OCI-LY7 (cell line): ENCODE measurements around the gene MCRIP1. TPM values are rescaled to one million over a fixed set of nuclear protein-coding genes. Genes with fewer than 3 reads are reported as not detected.

Experiments used
- total RNA-seq, 2 experiments: library from RNA; depleted of rRNA in 1 of 2; stranded (reverse); fragments of >200 nt in 1 of 2; shearing (Covaris generic) in 1 of 2; gene quantifications; 2 replicates each; pipeline ENCODE4 v1.2.3, GENCODE V29; 2014 to 2022

Gene MCRIP1
- total RNA-seq, 2 experiments from 2014 or later: 170 to 288 TPM

Other genes starting within 250 kb of the MCRIP1 start
- gene NPLOC4, start 196.2 kb downstream of the MCRIP1 start, total RNA-seq (2014; rRNA removed; shearing (Covaris generic)): 59.4 and 69.6 TPM in 2 replicates
- gene NPLOC4, start 196.2 kb downstream of the MCRIP1 start, total RNA-seq (2022): 118 and 119 TPM in 2 replicates
- 0.95 and 1.3 TPM in 2 replicates for gene TSPAN10, start 196.1 kb downstream of the MCRIP1 start, total RNA-seq (2014; rRNA removed; shearing (Covaris generic))
- gene TSPAN10, start 196.1 kb downstream of the MCRIP1 start, total RNA-seq (2022): 1.7 and 2.4 TPM in 2 replicates
- gene PDE6G, start 176.7 kb downstream of the MCRIP1 start, total RNA-seq (2014; rRNA removed; shearing (Covaris generic)): not detected in 2 replicates
- gene PDE6G, start 176.7 kb downstream of the MCRIP1 start, total RNA-seq (2022): 0.44 TPM in 1 of 2 replicates, not detected in the other
- gene OXLD1, start 166.7 kb downstream of the MCRIP1 start, total RNA-seq (2014; rRNA removed; shearing (Covaris generic)): 148 and 151 TPM in 2 replicates
- gene OXLD1, start 166.7 kb downstream of the MCRIP1 start, total RNA-seq (2022): 116 and 121 TPM in 2 replicates
- gene CCDC137, start 166.6 kb downstream of the MCRIP1 start, total RNA-seq (2014; rRNA removed; shearing (Covaris generic)): 39.4 and 39.9 TPM in 2 replicates
- gene CCDC137, start 166.6 kb downstream of the MCRIP1 start, total RNA-seq (2022): 61.1 and 61.4 TPM in 2 replicates
- gene ARL16, start 149.5 kb downstream of the MCRIP1 start, total RNA-seq (2014; rRNA removed; shearing (Covaris generic)): 86.1 and 86.4 TPM in 2 replicates
- gene ARL16, start 149.5 kb downstream of the MCRIP1 start, total RNA-seq (2022): 49.8 and 52.2 TPM in 2 replicates
- 120 and 162 TPM in 2 replicates for gene HGS, start 149.3 kb downstream of the MCRIP1 start, total RNA-seq (2014; rRNA removed; shearing (Covaris generic))
- 175 and 219 TPM in 2 replicates for gene HGS, start 149.3 kb downstream of the MCRIP1 start, total RNA-seq (2022)
- gene MRPL12, start 129.9 kb downstream of the MCRIP1 start, total RNA-seq (2014; rRNA removed; shearing (Covaris generic)): 49.8 and 67.2 TPM in 2 replicates
- gene MRPL12, start 129.9 kb downstream of the MCRIP1 start, total RNA-seq (2022): 143 and 189 TPM in 2 replicates
- gene SLC25A10, start 121.0 kb downstream of the MCRIP1 start, total RNA-seq (2014; rRNA removed; shearing (Covaris generic)): 46.3 and 46.9 TPM in 2 replicates
- 41.3 and 45.6 TPM in 2 replicates for gene SLC25A10, start 121.0 kb downstream of the MCRIP1 start, total RNA-seq (2022)
- gene GCGR, start 29.1 kb downstream of the MCRIP1 start, total RNA-seq (2014; rRNA removed; shearing (Covaris generic)): not detected in 2 replicates
- gene GCGR, start 29.1 kb downstream of the MCRIP1 start, total RNA-seq (2022): not detected in 2 replicates
- not detected in 2 replicates for gene PPP1R27, start 1.8 kb upstream of the MCRIP1 start, total RNA-seq (2014; rRNA removed; shearing (Covaris generic))
- not detected in 2 replicates for gene PPP1R27, start 1.8 kb upstream of the MCRIP1 start, total RNA-seq (2022)
- gene P4HB, start 27.2 kb upstream of the MCRIP1 start, total RNA-seq (2014; rRNA removed; shearing (Covaris generic)): 388 and 393 TPM in 2 replicates
- gene P4HB, start 27.2 kb upstream of the MCRIP1 start, total RNA-seq (2022): 502 and 577 TPM in 2 replicates
- gene ARHGDIA, start 38.0 kb upstream of the MCRIP1 start, total RNA-seq (2014; rRNA removed; shearing (Covaris generic)): 233 and 265 TPM in 2 replicates
- gene ARHGDIA, start 38.0 kb upstream of the MCRIP1 start, total RNA-seq (2022): 663 and 715 TPM in 2 replicates
- gene ALYREF, start 58.3 kb upstream of the MCRIP1 start, total RNA-seq (2014; rRNA removed; shearing (Covaris generic)): 474 and 621 TPM in 2 replicates
- 377 and 431 TPM in 2 replicates for gene ALYREF, start 58.3 kb upstream of the MCRIP1 start, total RNA-seq (2022)
- gene ANAPC11, start 58.4 kb upstream of the MCRIP1 start, total RNA-seq (2014; rRNA removed; shearing (Covaris generic)): 265 and 315 TPM in 2 replicates
- 225 and 227 TPM in 2 replicates for gene ANAPC11, start 58.4 kb upstream of the MCRIP1 start, total RNA-seq (2022)
- gene NPB, start 68.9 kb upstream of the MCRIP1 start, total RNA-seq (2014; rRNA removed; shearing (Covaris generic)): 3.2 and 3.9 TPM in 2 replicates
- 2.5 and 2.8 TPM in 2 replicates for gene NPB, start 68.9 kb upstream of the MCRIP1 start, total RNA-seq (2022)
- gene PCYT2, start 78.1 kb upstream of the MCRIP1 start, total RNA-seq (2014; rRNA removed; shearing (Covaris generic)): 70.1 and 70.4 TPM in 2 replicates
- gene PCYT2, start 78.1 kb upstream of the MCRIP1 start, total RNA-seq (2022): 104 and 108 TPM in 2 replicates
- gene SIRT7, start 84.9 kb upstream of the MCRIP1 start, total RNA-seq (2014; rRNA removed; shearing (Covaris generic)): 43.3 and 49.1 TPM in 2 replicates
- gene SIRT7, start 84.9 kb upstream of the MCRIP1 start, total RNA-seq (2022): 57.6 and 69.3 TPM in 2 replicates
- 16.9 and 22.7 TPM in 2 replicates for gene MAFG, start 94.4 kb upstream of the MCRIP1 start, total RNA-seq (2014; rRNA removed; shearing (Covaris generic))
- 30.1 and 33.6 TPM in 2 replicates for gene MAFG, start 94.4 kb upstream of the MCRIP1 start, total RNA-seq (2022)
- gene PYCR1, start 104.0 kb upstream of the MCRIP1 start, total RNA-seq (2014; rRNA removed; shearing (Covaris generic)): 211 and 239 TPM in 2 replicates
- gene PYCR1, start 104.0 kb upstream of the MCRIP1 start, total RNA-seq (2022): 165 and 173 TPM in 2 replicates
- gene MYADML2, start 113.9 kb upstream of the MCRIP1 start, total RNA-seq (2014; rRNA removed; shearing (Covaris generic)): 0.19 TPM in 1 of 2 replicates, not detected in the other
- not detected in 2 replicates for gene MYADML2, start 113.9 kb upstream of the MCRIP1 start, total RNA-seq (2022)
- 3.6 and 4.4 TPM in 2 replicates for gene NOTUM, start 127.9 kb upstream of the MCRIP1 start, total RNA-seq (2014; rRNA removed; shearing (Covaris generic))
- 0.88 and 1.9 TPM in 2 replicates for gene NOTUM, start 127.9 kb upstream of the MCRIP1 start, total RNA-seq (2022)
- gene ASPSCR1, start 144.3 kb upstream of the MCRIP1 start, total RNA-seq (2014; rRNA removed; shearing (Covaris generic)): 66.7 and 89.1 TPM in 2 replicates
- 77.8 and 81.8 TPM in 2 replicates for gene ASPSCR1, start 144.3 kb upstream of the MCRIP1 start, total RNA-seq (2022)
- gene CENPX, start 189.6 kb upstream of the MCRIP1 start, total RNA-seq (2014; rRNA removed; shearing (Covaris generic)): 249 and 251 TPM in 2 replicates
- gene CENPX, start 189.6 kb upstream of the MCRIP1 start, total RNA-seq (2022): 107 and 130 TPM in 2 replicates
- 52.0 and 62.6 TPM in 2 replicates for gene LRRC45, start 190.0 kb upstream of the MCRIP1 start, total RNA-seq (2014; rRNA removed; shearing (Covaris generic))
- gene LRRC45, start 190.0 kb upstream of the MCRIP1 start, total RNA-seq (2022): 40.9 and 41.2 TPM in 2 replicates
- gene RAC3, start 198.4 kb upstream of the MCRIP1 start, total RNA-seq (2014; rRNA removed; shearing (Covaris generic)): 15.7 and 24.4 TPM in 2 replicates
- 15.1 and 16.4 TPM in 2 replicates for gene RAC3, start 198.4 kb upstream of the MCRIP1 start, total RNA-seq (2022)
- 138 and 147 TPM in 2 replicates for gene DCXR, start 204.4 kb upstream of the MCRIP1 start, total RNA-seq (2014; rRNA removed; shearing (Covaris generic))
- gene DCXR, start 204.4 kb upstream of the MCRIP1 start, total RNA-seq (2022): 132 and 138 TPM in 2 replicates
- gene RFNG, start 218.5 kb upstream of the MCRIP1 start, total RNA-seq (2014; rRNA removed; shearing (Covaris generic)): 50.5 and 59.4 TPM in 2 replicates
- 41.3 and 47.3 TPM in 2 replicates for gene RFNG, start 218.5 kb upstream of the MCRIP1 start, total RNA-seq (2022)
- gene GPS1, start 218.6 kb upstream of the MCRIP1 start, total RNA-seq (2014; rRNA removed; shearing (Covaris generic)): 137 and 169 TPM in 2 replicates
- gene GPS1, start 218.6 kb upstream of the MCRIP1 start, total RNA-seq (2022): 123 and 133 TPM in 2 replicates
- gene DUS1L, start 232.5 kb upstream of the MCRIP1 start, total RNA-seq (2014; rRNA removed; shearing (Covaris generic)): 374 and 388 TPM in 2 replicates
- 300 and 320 TPM in 2 replicates for gene DUS1L, start 232.5 kb upstream of the MCRIP1 start, total RNA-seq (2022)